ENCODE measurements around the gene HLA-G. TPM values are rescaled to one million over a fixed set of nuclear protein-coding genes. Genes with fewer than 3 reads are reported as not detected.

Gene HLA-G
- total RNA-seq, 1 experiment from 2014 or later = not detected

- no peak for ATAC-seq
- H3K4me3 ChIP-seq (replicated peaks in 1 of 2; ENCODE audit: low read depth in 1 of 2, low read length in 2 of 2) = no peak overlapping the region
- no peaks in the 10 kb centered on the region for H3K9me3 ChIP-seq (ENCODE audit: control insufficient read depth in 1 of 2, insufficient read depth in 1 of 2, low read depth in 1 of 2, low read length in 2 of 2)
- POLR2A ChIA-PET = no interaction called here
- H3K4me2 ChIP-seq (ENCODE audit: low read length) = no peak overlapping the region
- H3K27ac ChIP-seq (ENCODE audit: low read depth, low read length) = no peak overlapping the region
- no peaks in the 10 kb centered on the region for H3K27me3 ChIP-seq (ENCODE audit: insufficient read depth, low read length)
- H4K20me1 ChIP-seq (ENCODE audit: insufficient read depth) = no peaks in the 10 kb centered on the region
- BruUV-seq (replicated peaks) = no TSS peak
- no peak overlapping the region for H3K9ac ChIP-seq (ENCODE audit: low read length)
- RAD21 ChIA-PET (ENCODE audit: low non-redundant PET in 1 of 2, low total read pairs in 2 of 2, uncharacterized antibody in 2 of 2, unreplicated experiment in 2 of 2) = no interaction called here
- H3K79me2 ChIP-seq (ENCODE audit: insufficient read depth, low read length) = no peaks in the 10 kb centered on the region
- no peak overlapping the region for H2AFZ ChIP-seq (ENCODE audit: low read depth, low read length, poor library complexity, severe bottlenecking)
- H3K9me2 ChIP-seq (ENCODE audit: insufficient read depth) = no peaks in the 10 kb centered on the region
- TF ChIP-seq ZNF274 (IDR thresholded peaks at IDR 0.05; ENCODE audit: low read depth, low read length) (no peak), YY1 (IDR thresholded peaks at IDR 0.05; ENCODE audit: extremely low read depth, insufficient replicate concordance, low read depth, low read length) (no peak), ZBTB33 (IDR thresholded peaks at IDR 0.05; ENCODE audit: extremely low read depth, insufficient replicate concordance, low read length) (no peak), POLR2A (IDR thresholded peaks at IDR 0.05; ENCODE audit: borderline replicate concordance, extremely low read depth, insufficient read depth, insufficient read length) (no peak), JUND (IDR thresholded peaks at IDR 0.05) (no peak), RAD21 (IDR thresholded peaks at IDR 0.05; ENCODE audit: low read depth) (no peak), SRF (IDR thresholded peaks at IDR 0.05; ENCODE audit: low read depth) (no peak), TCF7L2 (IDR thresholded peaks at IDR 0.05; ENCODE audit: borderline replicate concordance, extremely low read depth, insufficient read depth, insufficient read length) (no peak), ATF3 (IDR thresholded peaks at IDR 0.05) (no peak), REST (IDR thresholded peaks at IDR 0.05; ENCODE audit: low read depth) (no peak)
- TF ChIP-seq, protein P1, sequence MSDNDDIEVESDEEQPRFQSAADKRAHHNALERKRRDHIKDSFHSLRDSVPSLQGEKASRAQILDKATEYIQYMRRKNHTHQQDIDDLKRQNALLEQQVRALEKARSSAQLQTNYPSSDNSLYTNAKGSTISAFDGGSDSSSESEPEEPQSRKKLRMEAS (IDR thresholded peaks at IDR 0.05) = no peak
- CTCF ChIA-PET = no interaction called here
- intact Hi-C loops (cut with micrococcal nuclease) = no loop called here
- H3K4me1 ChIP-seq (ENCODE audit: control insufficient read depth in 1 of 2, insufficient read depth in 2 of 2, low read length in 2 of 2) = no peaks in the 10 kb centered on the region
- no peak for DNase-seq (ENCODE audit: low read depth, low spot score)
- H3K36me3 ChIP-seq (ENCODE audit: control insufficient read depth in 1 of 2, insufficient read depth in 2 of 2, low read length in 2 of 2) = no peaks in the 10 kb centered on the region
These were observed 45.2 kb downstream of the HLA-G start for GRCh38 chr6:29872791-29873190.

Measured in HCT116 (cell line).